ENCODE data around the gene DAPK2. TPM values are rescaled to one million over a fixed set of nuclear protein-coding genes. Genes with fewer than 3 reads are reported as not detected.

DAPK2 gene
- total RNA-seq, result 1.3 and 1.7 TPM in 2 replicates

GRCh38 chr15:64046421-64047153, at the start of gene DAPK2:
Gene DAPK2 (minus strand): TSS chr15:64046485. CDS start chr15:64040261, 6,224 bp downstream.

GRCh38 chr15:64093627-64094417, 47.5 kb upstream of the DAPK2 start, which contains the start of gene CIAO2A:
Gene CIAO2A (minus strand): TSS chr15:64093838. CDS start chr15:64093768, 70 bp downstream.

Other genes with a start within 250 kb of the DAPK2 start
- gene HERC1, start 212.5 kb downstream of the DAPK2 start, total RNA-seq, result 56.9 and 66.0 TPM in 2 replicates
- gene CIAO2A, start 47.4 kb upstream of the DAPK2 start, total RNA-seq, result 64.8 and 68.6 TPM in 2 replicates
- 22.4 and 24.1 TPM in 2 replicates for gene SNX1, start 49.5 kb upstream of the DAPK2 start, total RNA-seq
- gene SNX22, start 105.2 kb upstream of the DAPK2 start, total RNA-seq, result under 0.01 and 0.21 TPM in 2 replicates
- 457 and 754 TPM in 2 replicates for gene PPIB, start 116.5 kb upstream of the DAPK2 start, total RNA-seq

Measured in tracheal epithelial cell (primary cell).